Activated CD8-positive, alpha-beta memory T cell treated with anti-CD3 and anti-CD28 coated beads, Interleukin-2, amount 50 U/mL, for 1 hour (primary cell): ENCODE data around the gene C11orf54.

Experiments used
- DNase-seq: peaks from one replicate; pipeline ENCODE4 v3.0.0-alpha.2; 2020; ENCODE audit errors: extremely low read depth

Gene C11orf54

GRCh38 chr11:93741094-93741881 lies at the start of gene C11orf54, which contains the start of gene TAF1D:
Gene C11orf54 (plus strand): TSS chr11:93741672. CDS start chr11:93747394, 5,722 bp downstream.
Gene TAF1D (minus strand): TSS chr11:93741495. CDS start chr11:93739304, 2,191 bp downstream.
- peak; percentile 97 for DNase-seq

- DNase-seq = no peak
Measured at GRCh38 chr11:93694109-93694508, 47.4 kb upstream of the C11orf54 start.

- DNase-seq = no peak
Measured at GRCh38 chr11:93694557-93694956, 46.9 kb upstream of the C11orf54 start.

GRCh38 chr11:93697611-93698010 lies 43.9 kb upstream of the C11orf54 start:
- DNase-seq = no peak

- no peak for DNase-seq
Measured at GRCh38 chr11:93700830-93701229, 40.6 kb upstream of the C11orf54 start.

GRCh38 chr11:93704237-93704636 lies 37.2 kb upstream of the C11orf54 start:
- DNase-seq = no peak

- no peak for DNase-seq
Measured at GRCh38 chr11:93710239-93710638, 31.2 kb upstream of the C11orf54 start.

GRCh38 chr11:93712678-93713077 lies 28.8 kb upstream of the C11orf54 start:
- no peak for DNase-seq

- no peak for DNase-seq
Measured at GRCh38 chr11:93715797-93716396, 25.6 kb upstream of the C11orf54 start.

GRCh38 chr11:93717501-93717900 lies 24.0 kb upstream of the C11orf54 start:
- no peak for DNase-seq

GRCh38 chr11:93718057-93718563 lies 23.4 kb upstream of the C11orf54 start:
- DNase-seq = no peak

- DNase-seq = no peak
Measured at GRCh38 chr11:93719310-93719709, 22.2 kb upstream of the C11orf54 start.

GRCh38 chr11:93720522-93720921 lies 20.9 kb upstream of the C11orf54 start:
- no peak for DNase-seq

GRCh38 chr11:93724089-93724488 lies 17.4 kb upstream of the C11orf54 start:
- DNase-seq = no peak

- no peak for DNase-seq
Measured at GRCh38 chr11:93727985-93728791, 13.3 kb upstream of the C11orf54 start.

GRCh38 chr11:93728792-93729128 lies 12.7 kb upstream of the C11orf54 start:
- no peak for DNase-seq

GRCh38 chr11:93729129-93729616 lies 12.3 kb upstream of the C11orf54 start:
- no peak for DNase-seq

GRCh38 chr11:93730108-93731107 lies 11.1 kb upstream of the C11orf54 start:
- no peak for DNase-seq

GRCh38 chr11:93732237-93732892 lies 9.1 kb upstream of the C11orf54 start:
- no peak for DNase-seq

- no peak for DNase-seq
Measured at GRCh38 chr11:93733474-93733873, 8.0 kb upstream of the C11orf54 start.
